ENCODE measurements around the gene LYPD1.

GRCh38 chr2:132597831-132598230 lies 72.2 kb downstream of the LYPD1 start:
- TF ChIP-seq, protein P1, sequence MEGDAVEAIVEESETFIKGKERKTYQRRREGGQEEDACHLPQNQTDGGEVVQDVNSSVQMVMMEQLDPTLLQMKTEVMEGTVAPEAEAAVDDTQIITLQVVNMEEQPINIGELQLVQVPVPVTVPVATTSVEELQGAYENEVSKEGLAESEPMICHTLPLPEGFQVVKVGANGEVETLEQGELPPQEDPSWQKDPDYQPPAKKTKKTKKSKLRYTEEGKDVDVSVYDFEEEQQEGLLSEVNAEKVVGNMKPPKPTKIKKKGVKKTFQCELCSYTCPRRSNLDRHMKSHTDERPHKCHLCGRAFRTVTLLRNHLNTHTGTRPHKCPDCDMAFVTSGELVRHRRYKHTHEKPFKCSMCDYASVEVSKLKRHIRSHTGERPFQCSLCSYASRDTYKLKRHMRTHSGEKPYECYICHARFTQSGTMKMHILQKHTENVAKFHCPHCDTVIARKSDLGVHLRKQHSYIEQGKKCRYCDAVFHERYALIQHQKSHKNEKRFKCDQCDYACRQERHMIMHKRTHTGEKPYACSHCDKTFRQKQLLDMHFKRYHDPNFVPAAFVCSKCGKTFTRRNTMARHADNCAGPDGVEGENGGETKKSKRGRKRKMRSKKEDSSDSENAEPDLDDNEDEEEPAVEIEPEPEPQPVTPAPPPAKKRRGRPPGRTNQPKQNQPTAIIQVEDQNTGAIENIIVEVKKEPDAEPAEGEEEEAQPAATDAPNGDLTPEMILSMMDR (conservative IDR thresholded peaks at IDR 0.05; ENCODE audit: low read depth in 2 of 2): no peak
- TF ChIP-seq, protein P2, sequence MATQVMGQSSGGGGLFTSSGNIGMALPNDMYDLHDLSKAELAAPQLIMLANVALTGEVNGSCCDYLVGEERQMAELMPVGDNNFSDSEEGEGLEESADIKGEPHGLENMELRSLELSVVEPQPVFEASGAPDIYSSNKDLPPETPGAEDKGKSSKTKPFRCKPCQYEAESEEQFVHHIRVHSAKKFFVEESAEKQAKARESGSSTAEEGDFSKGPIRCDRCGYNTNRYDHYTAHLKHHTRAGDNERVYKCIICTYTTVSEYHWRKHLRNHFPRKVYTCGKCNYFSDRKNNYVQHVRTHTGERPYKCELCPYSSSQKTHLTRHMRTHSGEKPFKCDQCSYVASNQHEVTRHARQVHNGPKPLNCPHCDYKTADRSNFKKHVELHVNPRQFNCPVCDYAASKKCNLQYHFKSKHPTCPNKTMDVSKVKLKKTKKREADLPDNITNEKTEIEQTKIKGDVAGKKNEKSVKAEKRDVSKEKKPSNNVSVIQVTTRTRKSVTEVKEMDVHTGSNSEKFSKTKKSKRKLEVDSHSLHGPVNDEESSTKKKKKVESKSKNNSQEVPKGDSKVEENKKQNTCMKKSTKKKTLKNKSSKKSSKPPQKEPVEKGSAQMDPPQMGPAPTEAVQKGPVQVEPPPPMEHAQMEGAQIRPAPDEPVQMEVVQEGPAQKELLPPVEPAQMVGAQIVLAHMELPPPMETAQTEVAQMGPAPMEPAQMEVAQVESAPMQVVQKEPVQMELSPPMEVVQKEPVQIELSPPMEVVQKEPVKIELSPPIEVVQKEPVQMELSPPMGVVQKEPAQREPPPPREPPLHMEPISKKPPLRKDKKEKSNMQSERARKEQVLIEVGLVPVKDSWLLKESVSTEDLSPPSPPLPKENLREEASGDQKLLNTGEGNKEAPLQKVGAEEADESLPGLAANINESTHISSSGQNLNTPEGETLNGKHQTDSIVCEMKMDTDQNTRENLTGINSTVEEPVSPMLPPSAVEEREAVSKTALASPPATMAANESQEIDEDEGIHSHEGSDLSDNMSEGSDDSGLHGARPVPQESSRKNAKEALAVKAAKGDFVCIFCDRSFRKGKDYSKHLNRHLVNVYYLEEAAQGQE (IDR thresholded peaks at IDR 0.05; ENCODE audit: unreplicated experiment): no peak
- no peak for TF ChIP-seq ZNF462 (CRISPR knock-in tag; IDR thresholded peaks at IDR 0.05)
- TF ChIP-seq STAT1 (IDR thresholded peaks at IDR 0.05; ENCODE audit: unreplicated experiment): no peak
- no peak for TF ChIP-seq EZH2 (IDR thresholded peaks at IDR 0.05; ENCODE audit: low read depth, unreplicated experiment)
- no peak for TF ChIP-seq CREB1 (CRISPR knock-in tag; IDR thresholded peaks at IDR 0.05; ENCODE audit: low read depth)
- TF ChIP-seq POLR2AphosphoS5 (IDR thresholded peaks at IDR 0.05; ENCODE audit: low read depth): no peak
- no peak for TF ChIP-seq ZNF114 (CRISPR knock-in tag; IDR thresholded peaks at IDR 0.05)
- no peak for TF ChIP-seq JUNB (IDR thresholded peaks at IDR 0.05; ENCODE audit: unreplicated experiment)
- no peak for TF ChIP-seq ZNF331 (CRISPR knock-in tag; IDR thresholded peaks at IDR 0.05; ENCODE audit: low read depth)
